Measurements from ENCODE around the gene PRKCD.

The PRKCD gene

GRCh38 chr3:53164911-53165310, 3.9 kb downstream of the PRKCD start:
- DNase-seq (ENCODE audit: extremely low read depth, insufficient read length): no peak
- no peak for TF ChIP-seq CTCF (IDR thresholded peaks at IDR 0.05; ENCODE audit: insufficient read depth, low read length, poor library complexity, severe bottlenecking)
- Histone ChIP-seq H3K4me3 (replicated peaks; ENCODE audit: low read depth, low read length) (no peak overlapping the region), H3K36me3 (ENCODE audit: control insufficient read depth, insufficient read depth, low read length) (peaks cover 10% of the 10 kb centered on the region), H3K27me3 (replicated peaks; ENCODE audit: control insufficient read depth, insufficient read depth, low read length) (no peaks in the 10 kb centered on the region)

GRCh38 chr3:53166206-53166605, 5.2 kb downstream of the PRKCD start:
- no peak for DNase-seq (ENCODE audit: extremely low read depth, insufficient read length)
- Histone ChIP-seq H3K27me3 (replicated peaks; ENCODE audit: control insufficient read depth, insufficient read depth, low read length) (no peaks in the 10 kb centered on the region), H3K36me3 (ENCODE audit: control insufficient read depth, insufficient read depth, low read length) (peaks cover 10% of the 10 kb centered on the region), H3K4me3 (replicated peaks; ENCODE audit: low read depth, low read length) (peak overlapping the region; percentile 41)
- TF ChIP-seq CTCF (IDR thresholded peaks at IDR 0.05; ENCODE audit: insufficient read depth, low read length, poor library complexity, severe bottlenecking): no peak

GRCh38 chr3:53166781-53167291, 5.8 kb downstream of the PRKCD start:
- H3K27me3 ChIP-seq (replicated peaks; ENCODE audit: control insufficient read depth, insufficient read depth, low read length): no peaks in the 10 kb centered on the region
- no peak for TF ChIP-seq CTCF (IDR thresholded peaks at IDR 0.05; ENCODE audit: insufficient read depth, low read length, poor library complexity, severe bottlenecking)
- DNase-seq (ENCODE audit: extremely low read depth, insufficient read length): no peak
- H3K36me3 ChIP-seq (ENCODE audit: control insufficient read depth, insufficient read depth, low read length): peaks cover 10% of the 10 kb centered on the region
- H3K4me3 ChIP-seq (replicated peaks; ENCODE audit: low read depth, low read length): peak overlapping the region; percentile 41

- no peak for TF ChIP-seq CTCF (IDR thresholded peaks at IDR 0.05; ENCODE audit: insufficient read depth, low read length, poor library complexity, severe bottlenecking)
- no peak for DNase-seq (ENCODE audit: extremely low read depth, insufficient read length)
- Histone ChIP-seq H3K36me3 (ENCODE audit: control insufficient read depth, insufficient read depth, low read length) (peaks cover 10% of the 10 kb centered on the region), H3K27me3 (replicated peaks; ENCODE audit: control insufficient read depth, insufficient read depth, low read length) (no peaks in the 10 kb centered on the region), H3K4me3 (replicated peaks; ENCODE audit: low read depth, low read length) (peak overlapping the region; percentile 41)
Observed at GRCh38 chr3:53167418-53168174, 6.6 kb downstream of the PRKCD start.

GRCh38 chr3:53168175-53168923, 7.3 kb downstream of the PRKCD start:
- DNase-seq (ENCODE audit: extremely low read depth, insufficient read length): no peak
- Histone ChIP-seq H3K4me3 (replicated peaks; ENCODE audit: low read depth, low read length) (peak overlapping the region; percentile 34), H3K36me3 (ENCODE audit: control insufficient read depth, insufficient read depth, low read length) (peaks cover 12% of the 10 kb centered on the region), H3K27me3 (replicated peaks; ENCODE audit: control insufficient read depth, insufficient read depth, low read length) (no peaks in the 10 kb centered on the region)
- TF ChIP-seq CTCF (IDR thresholded peaks at IDR 0.05; ENCODE audit: insufficient read depth, low read length, poor library complexity, severe bottlenecking): no peak

All from GM06990 (cell line).